ENCODE data around the gene ZNF584.

GRCh38 chr19:58382997-58383603, 25.3 kb upstream of the ZNF584 start:
- TF ChIP-seq CTCF (IDR thresholded peaks at IDR 0.05) (no peak), POLR2AphosphoS5 (IDR thresholded peaks at IDR 0.05) (no peak), EP300 (IDR thresholded peaks at IDR 0.05) (no peak)
